ENCODE results near the gene HOXA9. TPM values are rescaled to one million over a fixed set of nuclear protein-coding genes. Genes with fewer than 3 reads are reported as not detected.

Gene HOXA9
- polyA plus RNA-seq, 1 donor from 2014 or later: not detected

DNA sequence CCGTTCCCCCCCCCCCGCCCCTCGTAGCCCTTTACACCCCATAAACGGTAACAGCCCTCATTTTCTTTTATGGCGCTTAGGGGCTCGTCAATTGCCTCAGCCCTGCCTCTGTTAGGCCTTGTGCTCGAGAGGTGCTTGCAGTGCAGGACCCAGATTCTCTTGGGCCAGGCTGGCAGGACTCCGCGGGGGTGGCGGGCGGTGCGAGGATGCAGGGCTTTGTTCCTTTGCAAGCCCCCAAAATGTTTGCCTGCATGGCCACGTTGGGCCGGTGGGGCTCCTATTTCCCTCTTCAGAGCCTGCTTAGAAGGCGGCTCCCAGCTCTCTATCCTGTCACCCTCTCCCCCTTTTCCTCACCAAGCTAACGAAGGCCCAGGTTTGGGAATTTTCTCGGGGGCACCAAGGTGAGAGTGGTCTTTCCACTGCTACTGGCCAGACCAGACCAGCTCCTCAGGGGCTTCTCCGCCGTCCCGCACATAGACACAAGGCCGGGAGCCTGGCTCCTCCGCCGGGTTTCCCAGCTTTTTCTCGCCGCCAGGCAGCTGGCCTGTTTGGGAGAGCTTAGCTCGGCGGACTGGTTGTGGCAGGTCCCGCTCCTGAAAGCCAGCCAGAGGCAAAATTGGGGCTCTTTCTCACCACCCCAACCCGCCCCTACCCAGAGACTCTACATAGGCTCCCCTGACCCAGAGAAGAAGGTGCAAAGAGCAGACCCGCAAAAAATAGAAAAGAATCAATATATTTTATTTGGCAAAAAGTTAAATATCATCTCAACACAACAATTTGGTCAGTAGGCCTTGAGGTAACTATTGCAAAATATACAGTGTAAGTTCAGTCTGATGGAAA is 3.4 kb downstream of the HOXA9 start:
- no peaks in the 10 kb centered on the region for H3K79me2 ChIP-seq (replicated peaks; ENCODE audit: insufficient read depth, low read length)
- no peaks in the 10 kb centered on the region for H4K20me1 ChIP-seq (ENCODE audit: insufficient read depth)
- TF ChIP-seq SMC3 (conservative IDR thresholded peaks at IDR 0.05; ENCODE audit: poor library complexity) (no peak), EP300 (conservative IDR thresholded peaks at IDR 0.05; ENCODE audit: poor library complexity, severe bottlenecking) (no peak), EZH2 (IDR thresholded peaks at IDR 0.05; ENCODE audit: borderline replicate concordance, insufficient read depth, low read length, poor library complexity, severe bottlenecking) (no peak), POLR2AphosphoS5 (IDR thresholded peaks at IDR 0.05) (no peak), RAD21 (conservative IDR thresholded peaks at IDR 0.05) (no peak), MXI1 (conservative IDR thresholded peaks at IDR 0.05; ENCODE audit: poor library complexity, severe bottlenecking) (no peak), TAF1 (IDR thresholded peaks at IDR 0.05; ENCODE audit: low read depth) (no peak)
- TF ChIP-seq, protein P1, sequence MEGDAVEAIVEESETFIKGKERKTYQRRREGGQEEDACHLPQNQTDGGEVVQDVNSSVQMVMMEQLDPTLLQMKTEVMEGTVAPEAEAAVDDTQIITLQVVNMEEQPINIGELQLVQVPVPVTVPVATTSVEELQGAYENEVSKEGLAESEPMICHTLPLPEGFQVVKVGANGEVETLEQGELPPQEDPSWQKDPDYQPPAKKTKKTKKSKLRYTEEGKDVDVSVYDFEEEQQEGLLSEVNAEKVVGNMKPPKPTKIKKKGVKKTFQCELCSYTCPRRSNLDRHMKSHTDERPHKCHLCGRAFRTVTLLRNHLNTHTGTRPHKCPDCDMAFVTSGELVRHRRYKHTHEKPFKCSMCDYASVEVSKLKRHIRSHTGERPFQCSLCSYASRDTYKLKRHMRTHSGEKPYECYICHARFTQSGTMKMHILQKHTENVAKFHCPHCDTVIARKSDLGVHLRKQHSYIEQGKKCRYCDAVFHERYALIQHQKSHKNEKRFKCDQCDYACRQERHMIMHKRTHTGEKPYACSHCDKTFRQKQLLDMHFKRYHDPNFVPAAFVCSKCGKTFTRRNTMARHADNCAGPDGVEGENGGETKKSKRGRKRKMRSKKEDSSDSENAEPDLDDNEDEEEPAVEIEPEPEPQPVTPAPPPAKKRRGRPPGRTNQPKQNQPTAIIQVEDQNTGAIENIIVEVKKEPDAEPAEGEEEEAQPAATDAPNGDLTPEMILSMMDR (IDR thresholded peaks at IDR 0.05; ENCODE audit: poor library complexity, severe bottlenecking): no peak
- TF ChIP-seq, protein P2, sequence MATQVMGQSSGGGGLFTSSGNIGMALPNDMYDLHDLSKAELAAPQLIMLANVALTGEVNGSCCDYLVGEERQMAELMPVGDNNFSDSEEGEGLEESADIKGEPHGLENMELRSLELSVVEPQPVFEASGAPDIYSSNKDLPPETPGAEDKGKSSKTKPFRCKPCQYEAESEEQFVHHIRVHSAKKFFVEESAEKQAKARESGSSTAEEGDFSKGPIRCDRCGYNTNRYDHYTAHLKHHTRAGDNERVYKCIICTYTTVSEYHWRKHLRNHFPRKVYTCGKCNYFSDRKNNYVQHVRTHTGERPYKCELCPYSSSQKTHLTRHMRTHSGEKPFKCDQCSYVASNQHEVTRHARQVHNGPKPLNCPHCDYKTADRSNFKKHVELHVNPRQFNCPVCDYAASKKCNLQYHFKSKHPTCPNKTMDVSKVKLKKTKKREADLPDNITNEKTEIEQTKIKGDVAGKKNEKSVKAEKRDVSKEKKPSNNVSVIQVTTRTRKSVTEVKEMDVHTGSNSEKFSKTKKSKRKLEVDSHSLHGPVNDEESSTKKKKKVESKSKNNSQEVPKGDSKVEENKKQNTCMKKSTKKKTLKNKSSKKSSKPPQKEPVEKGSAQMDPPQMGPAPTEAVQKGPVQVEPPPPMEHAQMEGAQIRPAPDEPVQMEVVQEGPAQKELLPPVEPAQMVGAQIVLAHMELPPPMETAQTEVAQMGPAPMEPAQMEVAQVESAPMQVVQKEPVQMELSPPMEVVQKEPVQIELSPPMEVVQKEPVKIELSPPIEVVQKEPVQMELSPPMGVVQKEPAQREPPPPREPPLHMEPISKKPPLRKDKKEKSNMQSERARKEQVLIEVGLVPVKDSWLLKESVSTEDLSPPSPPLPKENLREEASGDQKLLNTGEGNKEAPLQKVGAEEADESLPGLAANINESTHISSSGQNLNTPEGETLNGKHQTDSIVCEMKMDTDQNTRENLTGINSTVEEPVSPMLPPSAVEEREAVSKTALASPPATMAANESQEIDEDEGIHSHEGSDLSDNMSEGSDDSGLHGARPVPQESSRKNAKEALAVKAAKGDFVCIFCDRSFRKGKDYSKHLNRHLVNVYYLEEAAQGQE (IDR thresholded peaks at IDR 0.05; ENCODE audit: borderline replicate concordance): no peak
- H3K27ac ChIP-seq (ENCODE audit: low read length): no peak overlapping the region
- peaks cover 36% of the 10 kb centered on the region for H3K9me3 ChIP-seq (ENCODE audit: low read length)
- no peaks in the 10 kb centered on the region for H3K9me2 ChIP-seq (ENCODE audit: insufficient read depth, low read length)
- H3F3A ChIP-seq (ENCODE audit: insufficient read depth, low read length, poor library complexity, severe bottlenecking): no peaks in the 10 kb centered on the region
- no peak overlapping the region for H3K9ac ChIP-seq (ENCODE audit: low read length)
- H3K4me2 ChIP-seq (ENCODE audit: low read length): no peak overlapping the region
- no peaks in the 10 kb centered on the region for H3K36me3 ChIP-seq (ENCODE audit: insufficient read depth, low read length)
- peaks cover 99% of the 10 kb centered on the region for H3K27me3 ChIP-seq (ENCODE audit: insufficient read depth, low read depth, low read length)
- H3K4me3 ChIP-seq (ENCODE audit: low read length): no peak overlapping the region
- H2AFZ ChIP-seq (ENCODE audit: low read depth, low read length): no peak overlapping the region

DNA sequence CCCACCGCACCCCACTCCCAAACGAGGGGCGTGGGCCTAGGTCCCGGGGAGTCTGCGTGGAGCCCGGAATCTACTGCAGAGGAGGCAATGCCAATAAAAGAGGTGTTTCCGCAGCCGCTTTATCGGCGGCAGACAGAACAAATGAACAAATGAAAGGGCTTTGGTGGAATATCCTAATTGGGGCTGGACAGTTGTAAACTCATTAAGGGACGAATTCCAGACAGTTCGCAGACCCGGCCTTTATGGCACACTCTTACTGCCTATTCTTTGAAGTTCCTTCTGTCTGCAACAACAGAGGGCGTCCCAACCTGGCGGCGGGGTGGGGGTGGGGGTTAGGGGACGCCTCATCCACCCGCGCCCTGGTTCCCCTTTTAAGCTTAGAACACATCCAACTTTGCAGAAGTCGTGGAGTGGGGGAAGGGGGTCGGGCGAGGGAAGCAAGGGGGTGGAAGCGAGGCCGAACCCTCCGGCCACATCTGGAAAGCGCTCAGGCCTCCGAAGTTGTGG is 4.1 kb downstream of the HOXA9 start:
- Histone ChIP-seq H3K9me3 (ENCODE audit: low read length) (peaks cover 33% of the 10 kb centered on the region), H3K4me2 (ENCODE audit: low read length) (peak overlapping the region; percentile 76), H3K4me3 (ENCODE audit: low read length) (peak overlapping the region; percentile 76), H3K79me2 (replicated peaks; ENCODE audit: insufficient read depth, low read length) (no peaks in the 10 kb centered on the region), H3K9ac (ENCODE audit: low read length) (peak overlapping the region; percentile 45), H3K27me3 (ENCODE audit: insufficient read depth, low read depth, low read length) (peaks cover 99% of the 10 kb centered on the region), H3K36me3 (ENCODE audit: insufficient read depth, low read length) (no peaks in the 10 kb centered on the region), H2AFZ (ENCODE audit: low read depth, low read length) (no peak overlapping the region), H3K27ac (ENCODE audit: low read length) (no peak overlapping the region), H3K9me2 (ENCODE audit: insufficient read depth, low read length) (no peaks in the 10 kb centered on the region), H4K20me1 (ENCODE audit: insufficient read depth) (no peaks in the 10 kb centered on the region), H3F3A (ENCODE audit: insufficient read depth, low read length, poor library complexity, severe bottlenecking) (no peaks in the 10 kb centered on the region)
- TF ChIP-seq RAD21 (conservative IDR thresholded peaks at IDR 0.05) (no peak), EZH2 (IDR thresholded peaks at IDR 0.05; ENCODE audit: borderline replicate concordance, insufficient read depth, low read length, poor library complexity, severe bottlenecking) (no peak), POLR2AphosphoS5 (IDR thresholded peaks at IDR 0.05) (no peak), TAF1 (IDR thresholded peaks at IDR 0.05; ENCODE audit: low read depth) (no peak)

Measured in neural cell (in vitro differentiated cells).